ENCODE results near the gene SAP130. TPM values are rescaled to one million over a fixed set of nuclear protein-coding genes. Genes with fewer than 3 reads are reported as not detected.

SAP130 gene
- total RNA-seq, 1 donor from 2014 or later: 51.7 TPM

DNA sequence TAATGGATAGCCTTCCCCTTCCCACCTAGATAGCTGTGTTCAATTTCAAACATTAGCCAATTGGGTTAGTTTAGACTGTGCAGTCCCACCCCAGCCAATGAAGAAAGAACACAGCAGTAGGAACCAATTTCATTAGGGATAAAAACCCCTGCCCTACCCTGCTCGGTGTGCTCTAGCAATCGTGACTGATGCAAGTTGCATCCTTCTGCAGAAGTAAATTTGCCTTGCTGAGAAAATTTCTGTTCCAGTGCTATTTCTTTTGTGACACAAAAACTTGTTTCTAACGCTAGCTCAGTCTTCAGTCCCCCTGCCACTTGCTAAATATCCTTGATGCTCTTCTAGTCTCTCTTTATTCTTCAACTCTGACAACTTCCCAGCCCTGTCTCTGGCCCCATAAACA lies 15.2 kb upstream of the SAP130 start:
- TF ChIP-seq, protein P1, sequence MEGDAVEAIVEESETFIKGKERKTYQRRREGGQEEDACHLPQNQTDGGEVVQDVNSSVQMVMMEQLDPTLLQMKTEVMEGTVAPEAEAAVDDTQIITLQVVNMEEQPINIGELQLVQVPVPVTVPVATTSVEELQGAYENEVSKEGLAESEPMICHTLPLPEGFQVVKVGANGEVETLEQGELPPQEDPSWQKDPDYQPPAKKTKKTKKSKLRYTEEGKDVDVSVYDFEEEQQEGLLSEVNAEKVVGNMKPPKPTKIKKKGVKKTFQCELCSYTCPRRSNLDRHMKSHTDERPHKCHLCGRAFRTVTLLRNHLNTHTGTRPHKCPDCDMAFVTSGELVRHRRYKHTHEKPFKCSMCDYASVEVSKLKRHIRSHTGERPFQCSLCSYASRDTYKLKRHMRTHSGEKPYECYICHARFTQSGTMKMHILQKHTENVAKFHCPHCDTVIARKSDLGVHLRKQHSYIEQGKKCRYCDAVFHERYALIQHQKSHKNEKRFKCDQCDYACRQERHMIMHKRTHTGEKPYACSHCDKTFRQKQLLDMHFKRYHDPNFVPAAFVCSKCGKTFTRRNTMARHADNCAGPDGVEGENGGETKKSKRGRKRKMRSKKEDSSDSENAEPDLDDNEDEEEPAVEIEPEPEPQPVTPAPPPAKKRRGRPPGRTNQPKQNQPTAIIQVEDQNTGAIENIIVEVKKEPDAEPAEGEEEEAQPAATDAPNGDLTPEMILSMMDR (conservative IDR thresholded peaks at IDR 0.05): no peak
- Mint-ChIP-seq H3K4me3 (no peak overlapping the region), H3K9me3 (peaks cover 18% of the 10 kb centered on the region), H3K4me1 (no peaks in the 10 kb centered on the region), H3K27ac (ENCODE audit: unreplicated experiment) (no peak overlapping the region), H3K36me3 (ENCODE audit: low read depth) (peaks cover 14% of the 10 kb centered on the region), H3K27me3 (ENCODE audit: low read depth) (peaks cover 35% of the 10 kb centered on the region)
- no peak for DNase-seq (ENCODE audit: low read depth, low spot score)

DNA sequence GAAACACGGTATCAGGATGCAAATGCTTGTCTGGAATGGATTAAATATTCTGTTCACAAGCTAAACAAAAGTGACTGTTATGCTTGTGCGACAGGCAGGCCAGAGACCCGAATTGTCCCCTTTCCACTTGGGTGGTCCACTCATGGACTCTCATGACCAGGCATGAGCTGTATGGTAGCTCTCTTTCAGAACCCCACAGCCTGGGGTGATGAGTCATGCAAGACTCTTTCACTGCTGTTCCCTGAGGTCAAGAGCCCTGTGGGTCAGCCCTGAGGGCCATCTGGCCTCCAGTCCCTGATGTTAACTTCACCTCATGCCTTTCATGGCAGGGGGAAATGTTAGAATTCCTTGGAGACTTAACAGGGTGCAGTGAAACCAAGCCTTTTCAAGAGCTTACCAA lies 13.7 kb upstream of the SAP130 start:
- DNase-seq (ENCODE audit: low read depth, low spot score): no peak
- TF ChIP-seq, protein P1 (conservative IDR thresholded peaks at IDR 0.05): no peak
- no peaks in the 10 kb centered on the region for H3K4me1 Mint-ChIP-seq
- H3K27ac Mint-ChIP-seq (ENCODE audit: unreplicated experiment): no peak overlapping the region
- no peak overlapping the region for H3K4me3 Mint-ChIP-seq
- H3K9me3 Mint-ChIP-seq: peaks cover 19% of the 10 kb centered on the region
- peaks cover 28% of the 10 kb centered on the region for H3K27me3 Mint-ChIP-seq (ENCODE audit: low read depth)
- peaks cover 7% of the 10 kb centered on the region for H3K36me3 Mint-ChIP-seq (ENCODE audit: low read depth)

DNA sequence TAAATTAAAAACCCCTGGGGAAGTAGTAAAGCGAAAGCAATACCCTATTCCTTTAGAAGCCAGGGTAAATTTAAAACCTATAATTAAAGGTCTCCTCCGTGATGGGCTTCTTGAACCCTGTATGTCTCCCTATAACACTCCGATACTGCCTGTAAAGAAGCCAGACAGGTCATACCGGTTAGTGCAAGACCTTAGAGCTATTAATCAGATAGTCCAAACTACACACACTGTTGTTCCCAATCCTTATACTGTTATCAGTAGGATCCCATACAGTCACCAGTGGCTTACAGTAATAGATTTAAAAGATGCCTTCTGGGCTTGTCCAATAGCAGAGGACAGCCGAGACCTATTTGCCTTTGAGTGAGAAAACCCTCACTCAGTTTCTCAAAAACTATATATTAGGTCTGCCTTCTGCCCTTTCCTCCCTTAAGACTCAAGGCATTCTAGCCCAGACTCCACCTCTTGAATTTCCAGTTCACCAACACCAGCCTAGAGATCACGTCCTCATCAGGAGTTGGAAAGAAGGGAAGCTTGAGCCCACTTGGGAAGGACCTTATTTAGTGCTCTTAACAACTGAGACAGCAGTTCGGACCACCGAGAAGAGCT lies 12.4 kb upstream of the SAP130 start:
- TF ChIP-seq, protein P1 (conservative IDR thresholded peaks at IDR 0.05): no peak
- H3K4me3 Mint-ChIP-seq: no peak overlapping the region
- peaks cover 7% of the 10 kb centered on the region for H3K36me3 Mint-ChIP-seq (ENCODE audit: low read depth)
- H3K4me1 Mint-ChIP-seq: no peaks in the 10 kb centered on the region
- H3K27ac Mint-ChIP-seq (ENCODE audit: unreplicated experiment): no peak overlapping the region
- peaks cover 28% of the 10 kb centered on the region for H3K27me3 Mint-ChIP-seq (ENCODE audit: low read depth)
- no peak for DNase-seq (ENCODE audit: low read depth, low spot score)
- peaks cover 23% of the 10 kb centered on the region for H3K9me3 Mint-ChIP-seq

GRCh38 chr2:128039535-128039934 lies 11.7 kb upstream of the SAP130 start:
- H3K27ac Mint-ChIP-seq (ENCODE audit: unreplicated experiment): no peak overlapping the region
- no peaks in the 10 kb centered on the region for H3K4me1 Mint-ChIP-seq
- TF ChIP-seq, protein P1 (conservative IDR thresholded peaks at IDR 0.05): no peak
- H3K27me3 Mint-ChIP-seq (ENCODE audit: low read depth): peaks cover 28% of the 10 kb centered on the region
- H3K36me3 Mint-ChIP-seq (ENCODE audit: low read depth): peaks cover 7% of the 10 kb centered on the region
- H3K9me3 Mint-ChIP-seq: peaks cover 26% of the 10 kb centered on the region
- DNase-seq (ENCODE audit: low read depth, low spot score): no peak
- H3K4me3 Mint-ChIP-seq: no peak overlapping the region

DNA sequence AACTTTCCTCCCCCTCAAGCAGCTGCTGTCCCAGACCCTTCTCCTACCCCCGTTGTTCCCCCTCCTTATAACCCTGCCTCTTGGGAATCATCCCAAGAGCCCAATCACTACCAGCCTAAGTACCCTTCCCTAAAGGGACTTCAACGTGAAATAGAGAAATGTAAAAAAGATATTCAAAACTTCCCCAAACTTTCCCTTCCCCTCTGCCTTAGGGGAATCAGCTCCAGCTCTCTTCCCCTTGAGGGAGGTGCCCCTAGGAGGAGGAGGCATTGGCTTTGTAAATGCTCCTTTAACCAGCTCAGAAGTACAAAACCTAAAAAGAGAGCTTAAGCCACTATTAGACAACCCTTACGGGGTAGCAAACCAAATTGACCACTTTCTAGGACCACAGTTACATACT lies 10.6 kb upstream of the SAP130 start:
- H3K4me1 Mint-ChIP-seq: no peaks in the 10 kb centered on the region
- peaks cover 26% of the 10 kb centered on the region for H3K9me3 Mint-ChIP-seq
- peaks cover 28% of the 10 kb centered on the region for H3K27me3 Mint-ChIP-seq (ENCODE audit: low read depth)
- DNase-seq (ENCODE audit: low read depth, low spot score): no peak
- H3K27ac Mint-ChIP-seq (ENCODE audit: unreplicated experiment): no peak overlapping the region
- peaks cover 7% of the 10 kb centered on the region for H3K36me3 Mint-ChIP-seq (ENCODE audit: low read depth)
- no peak overlapping the region for H3K4me3 Mint-ChIP-seq
- TF ChIP-seq, protein P1 (conservative IDR thresholded peaks at IDR 0.05): no peak
